ENCODE data around the gene MBP.

The MBP gene

DNA sequence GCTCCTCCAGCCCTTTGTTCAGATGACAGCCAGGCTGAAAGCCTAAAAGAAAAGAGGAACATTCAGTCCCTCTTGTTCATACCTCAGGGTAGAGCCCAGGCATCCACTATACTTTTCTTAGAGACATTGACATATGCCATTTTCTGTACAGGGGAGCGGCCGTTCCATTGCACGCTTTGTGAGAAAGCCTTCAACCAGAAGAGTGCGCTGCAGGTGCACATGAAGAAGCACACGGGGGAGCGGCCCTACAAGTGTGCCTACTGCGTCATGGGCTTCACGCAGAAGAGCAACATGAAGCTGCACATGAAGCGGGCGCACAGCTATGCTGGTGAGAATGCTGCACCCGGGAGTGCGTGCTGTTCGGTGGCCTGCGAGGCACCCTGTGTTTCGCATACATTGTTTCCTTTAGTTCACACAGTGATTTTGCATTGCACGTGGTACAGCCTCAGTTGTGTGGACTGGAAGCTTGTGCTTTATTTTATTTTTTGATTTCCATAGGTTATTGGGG lies 172.0 kb downstream of the MBP start:
- peaks cover 34% of the 10 kb centered on the region for H3K4me1 Mint-ChIP-seq
- no peaks in the 10 kb centered on the region for H3K27me3 Mint-ChIP-seq (ENCODE audit: low read depth)
- peaks cover 22% of the 10 kb centered on the region for H3K36me3 Mint-ChIP-seq (ENCODE audit: low read depth)
- peaks cover 24% of the 10 kb centered on the region for H3K9me3 Mint-ChIP-seq
- no peak overlapping the region for H3K4me3 Mint-ChIP-seq
- no peak for TF ChIP-seq CTCF (IDR thresholded peaks at IDR 0.05; ENCODE audit: unreplicated experiment in 3 of 3)
- H3K27ac Mint-ChIP-seq = peak overlapping the region in 1 of 3 experiments; percentile 3

GRCh38 chr18:76959605-76960004 lies 173.0 kb downstream of the MBP start:
- TF ChIP-seq CTCF (IDR thresholded peaks at IDR 0.05; ENCODE audit: unreplicated experiment in 3 of 3) = no peak
- Mint-ChIP-seq H3K4me3 (no peak overlapping the region), H3K4me1 (peaks cover 37% of the 10 kb centered on the region), H3K9me3 (peaks cover 24% of the 10 kb centered on the region), H3K27ac (no peak overlapping the region), H3K36me3 (ENCODE audit: low read depth) (peaks cover 22% of the 10 kb centered on the region), H3K27me3 (ENCODE audit: low read depth) (no peaks in the 10 kb centered on the region)

DNA sequence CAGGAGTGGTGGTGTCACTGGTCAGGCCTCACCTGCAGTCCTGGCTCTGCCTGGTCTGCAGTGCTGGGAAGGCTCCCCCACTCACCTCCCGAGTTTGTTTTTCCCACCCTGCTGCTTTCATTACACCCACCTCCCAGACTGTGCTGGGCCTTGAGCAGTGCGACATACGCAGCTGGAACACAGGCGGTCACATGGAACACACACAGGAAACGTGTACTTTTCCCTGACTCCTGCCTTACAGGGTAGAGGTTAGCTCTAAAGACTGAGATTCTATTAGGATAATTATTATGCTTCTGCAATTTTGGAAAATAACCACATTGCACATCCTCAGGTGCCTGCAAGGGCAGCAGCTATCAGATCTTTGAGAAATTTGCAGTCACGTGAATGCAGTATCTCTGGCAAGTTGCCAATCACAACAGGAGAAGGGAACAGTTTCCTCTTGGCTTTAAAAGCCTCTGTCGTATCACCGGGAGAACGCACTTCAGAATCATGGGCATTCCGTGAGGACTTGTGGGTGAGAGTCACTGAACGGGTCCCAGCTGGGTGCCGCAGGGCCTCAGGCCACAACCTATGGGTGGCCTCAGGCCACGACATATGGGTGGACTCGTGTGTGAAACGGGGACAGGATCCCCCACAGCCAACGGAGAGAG lies 173.8 kb downstream of the MBP start:
- H3K27me3 Mint-ChIP-seq (ENCODE audit: low read depth) = no peaks in the 10 kb centered on the region
- no peak for TF ChIP-seq CTCF (IDR thresholded peaks at IDR 0.05; ENCODE audit: unreplicated experiment in 3 of 3)
- no peak overlapping the region for H3K4me3 Mint-ChIP-seq
- H3K27ac Mint-ChIP-seq = peak overlapping the region in 2 of 3 experiments; percentile 23 to 41
- H3K36me3 Mint-ChIP-seq (ENCODE audit: low read depth) = peaks cover 22% of the 10 kb centered on the region
- peaks cover 20% of the 10 kb centered on the region for H3K9me3 Mint-ChIP-seq
- H3K4me1 Mint-ChIP-seq = peaks cover 41% of the 10 kb centered on the region

DNA sequence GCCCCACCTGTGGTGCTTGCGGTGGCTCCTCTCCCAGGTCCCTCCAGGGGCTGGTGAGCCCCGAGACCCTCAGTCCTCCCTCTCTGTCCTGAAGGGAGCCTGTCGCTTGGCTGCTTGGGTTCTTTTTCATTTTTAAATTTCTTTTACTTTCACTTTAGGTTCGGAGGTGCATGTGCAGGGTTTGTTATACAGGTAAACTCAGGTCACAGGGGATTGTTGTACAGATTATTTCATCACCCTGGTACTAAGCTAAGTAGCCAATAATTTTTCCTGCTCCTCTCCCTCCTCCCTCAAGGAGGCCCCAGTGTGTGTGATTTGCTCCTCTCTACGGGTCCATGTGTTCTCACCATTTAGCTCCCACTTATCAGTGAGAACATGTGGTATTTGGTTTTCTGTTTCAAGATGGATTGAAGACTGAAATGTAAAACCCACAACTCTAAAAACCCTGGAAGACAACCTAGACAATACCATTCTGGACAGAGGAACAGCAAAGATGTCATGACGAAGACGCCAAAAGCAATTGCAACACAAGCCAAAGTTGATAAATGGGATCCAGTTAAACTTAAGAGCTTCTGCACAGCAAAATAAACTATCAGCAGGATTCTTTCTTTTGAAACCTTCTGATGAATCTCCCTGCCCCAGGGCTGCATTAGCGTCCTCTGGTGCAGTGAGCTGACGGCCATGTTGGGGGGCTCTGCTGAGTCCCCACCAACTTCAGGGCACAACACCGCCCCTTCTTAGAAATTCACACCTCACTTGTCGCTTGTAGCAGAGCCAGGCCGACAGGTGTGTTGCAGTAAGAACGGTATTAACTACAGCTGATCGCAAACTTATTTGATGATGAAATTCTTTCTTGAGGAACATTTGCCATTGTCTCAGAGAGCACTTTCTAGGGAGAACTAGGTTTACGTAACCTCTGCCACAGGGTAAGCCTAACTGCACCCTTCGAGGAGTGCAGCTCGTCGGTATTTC lies 174.9 kb downstream of the MBP start:
- Mint-ChIP-seq H3K9me3 (peaks cover 11% of the 10 kb centered on the region), H3K4me1 (peaks cover 51% of the 10 kb centered on the region), H3K36me3 (ENCODE audit: low read depth) (peaks cover 29% of the 10 kb centered on the region), H3K4me3 (peak overlapping the region in 1 of 3 experiments; percentile 2), H3K27ac (peak overlapping the region; percentile 5 to 38 (median 37)), H3K27me3 (ENCODE audit: low read depth) (no peaks in the 10 kb centered on the region)
- TF ChIP-seq CTCF (IDR thresholded peaks at IDR 0.05; ENCODE audit: unreplicated experiment in 3 of 3) = no peak

GRCh38 chr18:76956648-76957047 lies 175.9 kb downstream of the MBP start:
- Mint-ChIP-seq H3K4me3 (no peak overlapping the region), H3K9me3 (peaks cover 2% of the 10 kb centered on the region), H3K36me3 (ENCODE audit: low read depth) (peaks cover 33% of the 10 kb centered on the region), H3K4me1 (peaks cover 51% of the 10 kb centered on the region), H3K27me3 (ENCODE audit: low read depth) (no peaks in the 10 kb centered on the region), H3K27ac (no peak overlapping the region)
- TF ChIP-seq CTCF (IDR thresholded peaks at IDR 0.05; ENCODE audit: unreplicated experiment in 3 of 3) = no peak

All from nephron (organoid).